ENCODE results near the gene UBP1. TPM values are rescaled to one million over a fixed set of nuclear protein-coding genes. Genes with fewer than 3 reads are reported as not detected.

Gene UBP1
- total and polyA plus RNA-seq, 9 of the 15 experiments (the other 6 are each of a cell fraction or from before 2014, with no cell fraction given), result 13.6 to 143 (median 79.6) TPM

GRCh38 chr3:33440328-33441224, at the start of gene UBP1 (continued):
- TF ChIP-seq PREB (CRISPR knock-in tag; IDR thresholded peaks at IDR 0.05) (peak; percentile 83; the same call in 1 of the 2 replicates), MEF2A (IDR thresholded peaks at IDR 0.05; ENCODE audit: control insufficient read depth, low read depth, low read length) (no peak), ETV5 (CRISPR knock-in tag; IDR thresholded peaks at IDR 0.05; ENCODE audit: low read depth) (peak; percentile 77), RNF219 (CRISPR knock-in tag; IDR thresholded peaks at IDR 0.05) (no peak), RBM15 (IDR thresholded peaks at IDR 0.05; ENCODE audit: insufficient read depth, low read length) (no peak), DMBX1 (CRISPR knock-in tag; IDR thresholded peaks at IDR 0.05; ENCODE audit: borderline replicate concordance) (peak; percentile 54; the same call in 1 of the 2 replicates), ZNF263 (CRISPR knock-in tag; IDR thresholded peaks at IDR 0.05; ENCODE audit: borderline replicate concordance) (no peak), PML (IDR thresholded peaks at IDR 0.05; ENCODE audit: low read length) (peak; percentile 93), PRDM10 (IDR thresholded peaks at IDR 0.05; ENCODE audit: partially characterized antibody) (peak; percentile 98), RAD21 (CRISPR knock-in tag; conservative IDR thresholded peaks at IDR 0.05 in 1 of 2, IDR thresholded peaks at IDR 0.05 in 1 of 2) (no peak), SMARCB1 (IDR thresholded peaks at IDR 0.05; ENCODE audit: insufficient read length, low read depth) (no peak), RBM39 (optimal IDR thresholded peaks at IDR 0.05; ENCODE audit: low read depth, low read length) (no peak), ASH1L (IDR thresholded peaks at IDR 0.05; ENCODE audit: borderline replicate concordance, low read depth, partially characterized antibody) (peak; percentile 92)
- TF ChIP-seq, protein P1, sequence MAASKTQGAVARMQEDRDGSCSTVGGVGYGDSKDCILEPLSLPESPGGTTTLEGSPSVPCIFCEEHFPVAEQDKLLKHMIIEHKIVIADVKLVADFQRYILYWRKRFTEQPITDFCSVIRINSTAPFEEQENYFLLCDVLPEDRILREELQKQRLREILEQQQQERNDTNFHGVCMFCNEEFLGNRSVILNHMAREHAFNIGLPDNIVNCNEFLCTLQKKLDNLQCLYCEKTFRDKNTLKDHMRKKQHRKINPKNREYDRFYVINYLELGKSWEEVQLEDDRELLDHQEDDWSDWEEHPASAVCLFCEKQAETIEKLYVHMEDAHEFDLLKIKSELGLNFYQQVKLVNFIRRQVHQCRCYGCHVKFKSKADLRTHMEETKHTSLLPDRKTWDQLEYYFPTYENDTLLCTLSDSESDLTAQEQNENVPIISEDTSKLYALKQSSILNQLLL (CRISPR knock-in tag; IDR thresholded peaks at IDR 0.05; ENCODE audit: borderline replicate concordance), result no peak
- TF ChIP-seq, protein P2, sequence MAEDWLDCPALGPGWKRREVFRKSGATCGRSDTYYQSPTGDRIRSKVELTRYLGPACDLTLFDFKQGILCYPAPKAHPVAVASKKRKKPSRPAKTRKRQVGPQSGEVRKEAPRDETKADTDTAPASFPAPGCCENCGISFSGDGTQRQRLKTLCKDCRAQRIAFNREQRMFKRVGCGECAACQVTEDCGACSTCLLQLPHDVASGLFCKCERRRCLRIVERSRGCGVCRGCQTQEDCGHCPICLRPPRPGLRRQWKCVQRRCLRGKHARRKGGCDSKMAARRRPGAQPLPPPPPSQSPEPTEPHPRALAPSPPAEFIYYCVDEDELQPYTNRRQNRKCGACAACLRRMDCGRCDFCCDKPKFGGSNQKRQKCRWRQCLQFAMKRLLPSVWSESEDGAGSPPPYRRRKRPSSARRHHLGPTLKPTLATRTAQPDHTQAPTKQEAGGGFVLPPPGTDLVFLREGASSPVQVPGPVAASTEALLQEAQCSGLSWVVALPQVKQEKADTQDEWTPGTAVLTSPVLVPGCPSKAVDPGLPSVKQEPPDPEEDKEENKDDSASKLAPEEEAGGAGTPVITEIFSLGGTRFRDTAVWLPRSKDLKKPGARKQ (CRISPR knock-in tag; IDR thresholded peaks at IDR 0.05), result no peak
